Neural progenitor cell (in vitro differentiated cells): ENCODE data around the gene SPHK1. TPM values are rescaled to one million over a fixed set of nuclear protein-coding genes. Genes with fewer than 3 reads are reported as not detected.

Experiments
- DNase-seq: peaks from one replicate; pipeline ENCODE4 v3.0.0-alpha.2; 2016; ENCODE audit warnings: low spot score
- H2AFZ ChIP-seq: fragments of 200-600 bp; sonication (generic); replicated peaks from 2 replicates; pipeline ENCODE4 v1.6.1; 2016; ENCODE audit warnings: antibody characterized with exemption
- H3F3A ChIP-seq: fragments of 200-600 bp; sonication (generic); 2 replicates; pipeline ENCODE4 v1.6.1; 2016; ENCODE audit warnings: antibody characterized with exemption, low read depth
- H3K27ac ChIP-seq: fragments of 200-600 bp; sonication (generic); 2 replicates; pipeline ENCODE4 v1.5.1; 2016; ENCODE audit warnings: mild to moderate bottlenecking
- H3K27me3 ChIP-seq: fragments of 200-600 bp; sonication (generic); 2 replicates; pipeline ENCODE4 v1.6.1; 2016; ENCODE audit warnings: mild to moderate bottlenecking, moderate library complexity
- H3K36me3 ChIP-seq: fragments of 200-600 bp; sonication (generic); 2 replicates; pipeline ENCODE4 v1.5.1; 2016
- H3K4me1 ChIP-seq: fragments of 200-600 bp; sonication (generic); 2 replicates; pipeline ENCODE4 v1.6.1; 2016; ENCODE audit warnings: mixed run types
- H3K4me2 ChIP-seq: fragments of 200-600 bp; sonication (generic); 2 replicates; pipeline ENCODE4 v1.6.1; 2016
- H3K4me3 ChIP-seq: fragments of 200-600 bp; sonication (generic); 2 replicates; pipeline ENCODE4 v1.5.1; 2016
- H3K79me2 ChIP-seq: fragments of 200-600 bp; sonication (generic); 2 replicates; pipeline ENCODE4 v1.6.1; 2016; ENCODE audit warnings: low read depth
- H3K9ac ChIP-seq: fragments of 200-600 bp; sonication (generic); 2 replicates; pipeline ENCODE4 v1.6.1; 2016
- H3K9me3 ChIP-seq: fragments of 200-600 bp; sonication (generic); 2 replicates; pipeline ENCODE4 v1.5.1; 2016; ENCODE audit warnings: low read depth
- H4K20me1 ChIP-seq: fragments of 200-600 bp; sonication (generic); 2 replicates; pipeline ENCODE4 v1.6.1; 2016; ENCODE audit warnings: low read depth
- H3K27ac Mint-ChIP-seq: 3 replicates; pipeline ENCODE4 v1.8.0; 2021; ENCODE audit warnings: mixed read lengths
- H3K27me3 Mint-ChIP-seq: 2 replicates; pipeline ENCODE4 v1.8.0; 2022; ENCODE audit warnings: low read depth, mild to moderate bottlenecking, inconsistent platforms, moderate library complexity, mixed read lengths; ENCODE audit not compliant: insufficient read depth
- H3K36me3 Mint-ChIP-seq: 3 replicates; pipeline ENCODE4 v1.8.0; 2021; ENCODE audit warnings: mixed read lengths
- H3K4me1 Mint-ChIP-seq: 3 replicates; pipeline ENCODE4 v1.8.0; 2021; ENCODE audit warnings: mixed read lengths
- H3K4me3 Mint-ChIP-seq: 3 replicates; pipeline ENCODE4 v1.8.0; 2021; ENCODE audit warnings: mild to moderate bottlenecking, moderate library complexity, mixed read lengths
- H3K9me3 Mint-ChIP-seq: 3 replicates; pipeline ENCODE4 v1.8.0; 2020; ENCODE audit warnings: mixed read lengths
- CTCF ChIP-seq: fragments of 200-600 bp; sonication (generic); IDR thresholded peaks from 2 replicates; pipeline ENCODE4 v1.5.1; 2017; ENCODE audit warnings: antibody characterized with exemption, mild to moderate bottlenecking
- EZH2 ChIP-seq: fragments of 200-600 bp; sonication (generic); IDR thresholded peaks from 2 replicates; pipeline ENCODE4 v1.6.1; 2017; ENCODE audit warnings: antibody characterized with exemption, mild to moderate bottlenecking, moderate library complexity
- EZH2phosphoT487 ChIP-seq: fragments of 200-600 bp; sonication (generic); IDR thresholded peaks from 2 replicates; pipeline ENCODE4 v1.6.1; 2017; ENCODE audit warnings: antibody characterized with exemption
- total RNA-seq: library from RNA; depleted of rRNA; stranded (reverse); fragments of >200 nt; gene quantifications from 2 replicates; pipeline ENCODE4 v1.2.3, GENCODE V29; 2015; ENCODE audit warnings: low replicate concordance

SPHK1 gene
- total RNA-seq, 1 donor from 2014 or later, result 1.3 TPM

DNA sequence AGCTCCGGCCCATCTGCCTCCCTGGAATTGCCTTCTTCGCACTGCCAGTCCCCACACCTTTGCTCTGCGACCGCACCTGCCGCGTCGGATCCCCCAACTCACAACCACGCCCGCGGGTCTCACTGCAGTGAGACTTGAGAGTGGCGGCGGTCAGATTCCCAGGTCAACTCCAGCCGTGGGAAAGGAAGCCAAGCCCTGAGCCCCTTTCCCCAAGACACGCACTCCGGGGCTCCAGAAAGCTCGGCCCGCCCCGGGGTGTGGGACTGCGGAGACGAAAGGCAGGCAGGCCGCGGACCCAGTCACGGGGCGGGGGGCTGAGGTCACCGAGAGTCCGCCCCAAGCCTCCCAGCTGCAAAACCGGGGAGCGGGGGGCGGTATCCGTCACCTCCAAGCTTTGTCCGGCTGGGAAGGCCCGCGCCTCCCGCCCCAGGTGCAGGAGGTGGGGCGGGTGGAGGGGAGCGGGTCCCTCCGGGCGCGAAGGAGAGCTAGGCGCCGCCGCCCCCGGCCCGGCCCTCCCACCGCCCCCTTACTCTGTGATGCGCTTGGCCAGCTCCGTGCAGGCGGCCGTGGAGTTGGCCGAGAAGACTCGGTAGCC, 31.3 kb upstream of the SPHK1 start:
- Histone ChIP-seq H3K9ac (peak overlapping the region; percentile 47), H3K4me1 (peaks cover 3% of the 10 kb centered on the region), H3K79me2 (peaks cover 35% of the 10 kb centered on the region), H3F3A (peaks cover 9% of the 10 kb centered on the region), H3K9me3 (no peaks in the 10 kb centered on the region), H3K4me3 (peak overlapping the region; percentile 75), H4K20me1 (no peaks in the 10 kb centered on the region), H2AFZ (peak overlapping the region; percentile 83), H3K27me3 (peaks cover 5% of the 10 kb centered on the region), H3K4me2 (peak overlapping the region; percentile 96), H3K36me3 (no peaks in the 10 kb centered on the region), H3K27ac (no peak overlapping the region)
- TF ChIP-seq EZH2, result no peak
- TF ChIP-seq EZH2phosphoT487, result peak; percentile 15
- Mint-ChIP-seq H3K9me3 (no peaks in the 10 kb centered on the region), H3K27me3 (peaks cover 5% of the 10 kb centered on the region), H3K4me3 (peak overlapping the region; percentile 98), H3K36me3 (peaks cover 7% of the 10 kb centered on the region), H3K27ac (peak overlapping the region; percentile 93), H3K4me1 (peaks cover 30% of the 10 kb centered on the region)
- peak; percentile 63 for DNase-seq

DNA sequence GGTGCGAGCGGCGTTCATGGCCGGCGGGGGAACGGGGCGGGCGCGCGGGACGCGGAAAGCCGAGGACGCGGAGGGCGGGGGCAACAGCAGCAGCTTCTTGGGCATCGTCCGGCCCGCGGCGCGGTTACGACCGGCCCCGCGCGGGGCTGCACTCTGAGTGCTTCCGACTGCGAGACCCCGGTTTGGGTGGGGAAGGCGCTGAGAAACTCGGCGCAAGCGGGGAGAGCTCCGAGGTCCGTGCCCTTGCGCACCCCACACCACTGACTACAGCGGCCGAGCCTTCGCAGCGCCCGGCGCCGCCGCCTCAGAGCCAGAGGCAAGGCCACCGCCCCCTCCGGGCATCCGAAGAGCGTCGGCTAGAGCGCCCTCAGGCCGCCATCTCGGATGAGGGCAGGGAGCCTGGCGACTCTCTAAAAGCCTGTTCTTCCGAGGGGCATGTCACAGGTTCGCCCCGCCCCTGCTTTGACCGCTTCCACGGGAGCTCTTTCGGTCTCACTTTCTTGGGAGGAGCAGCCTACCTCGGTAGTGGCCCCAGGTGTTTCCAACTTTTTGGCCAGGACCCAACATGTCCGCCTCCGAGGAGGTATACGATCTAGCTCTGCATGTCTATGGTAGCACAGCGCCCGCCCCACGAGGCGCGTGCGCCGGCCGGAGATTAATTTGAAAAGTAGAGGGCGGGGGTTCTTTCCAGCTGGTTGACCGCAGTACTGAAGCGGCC, 30.7 kb upstream of the SPHK1 start, which contains the start of gene PRPSAP1:
TSS of gene PRPSAP1 (minus strand) at position 318 of the 718 bp plus-strand sequence. CDS start at position 105, 213 bp downstream.
- no peak for TF ChIP-seq EZH2
- TF ChIP-seq EZH2phosphoT487, result no peak
- TF ChIP-seq CTCF, result no peak
- peaks cover 7% of the 10 kb centered on the region for H3K36me3 Mint-ChIP-seq
- H3F3A ChIP-seq, result peaks cover 9% of the 10 kb centered on the region
- H4K20me1 ChIP-seq, result no peaks in the 10 kb centered on the region
- peaks cover 5% of the 10 kb centered on the region for H3K27me3 ChIP-seq
- H3K27me3 Mint-ChIP-seq, result peaks cover 5% of the 10 kb centered on the region
- DNase-seq, result peak; percentile 96
- H3K36me3 ChIP-seq, result no peaks in the 10 kb centered on the region
- H3K4me1 Mint-ChIP-seq, result peaks cover 30% of the 10 kb centered on the region
- H3K4me3 ChIP-seq, result peak within 1 kb of the TSS; percentile 75
- H3K4me3 Mint-ChIP-seq, result peak within 1 kb of the TSS; percentile 98
- peak within 1 kb of the TSS; percentile 100 for H3K27ac Mint-ChIP-seq
- peak within 1 kb of the TSS; percentile 74 for H3K9ac ChIP-seq
- peaks cover 3% of the 10 kb centered on the region for H3K4me1 ChIP-seq
- H3K4me2 ChIP-seq, result peak within 1 kb of the TSS; percentile 96
- peak within 1 kb of the TSS; percentile 88 for H2AFZ ChIP-seq
- H3K79me2 ChIP-seq, result peaks cover 35% of the 10 kb centered on the region
- H3K27ac ChIP-seq, result peak within 1 kb of the TSS; percentile 92
- H3K9me3 Mint-ChIP-seq, result no peaks in the 10 kb centered on the region
- no peaks in the 10 kb centered on the region for H3K9me3 ChIP-seq

DNA sequence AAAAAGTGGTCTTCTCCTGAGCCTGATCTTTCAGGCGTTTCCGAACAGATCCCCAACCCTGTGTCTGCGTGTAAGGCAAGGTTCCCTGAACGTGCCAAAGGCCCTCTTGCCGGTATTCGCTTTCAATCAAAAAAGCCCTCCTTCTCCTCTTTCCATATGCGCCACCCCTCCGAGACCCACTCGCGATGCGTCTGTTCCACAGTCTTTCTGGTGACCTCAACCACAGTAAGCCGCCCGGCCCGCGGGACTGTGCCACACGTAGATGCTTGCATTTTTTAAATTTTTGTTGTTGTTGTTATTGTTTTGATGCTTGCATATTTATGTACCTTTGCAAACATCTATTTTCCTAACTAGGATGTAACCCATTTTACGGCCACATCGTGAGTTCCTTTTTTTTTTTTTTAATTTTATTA, 30.1 kb upstream of the SPHK1 start:
- Mint-ChIP-seq H3K36me3 (peaks cover 7% of the 10 kb centered on the region), H3K4me3 (peak overlapping the region; percentile 96), H3K27ac (peak overlapping the region; percentile 100), H3K9me3 (no peaks in the 10 kb centered on the region), H3K4me1 (peaks cover 30% of the 10 kb centered on the region), H3K27me3 (peaks cover 6% of the 10 kb centered on the region)
- no peak for DNase-seq
- H3K9ac ChIP-seq, result no peak overlapping the region
- H2AFZ ChIP-seq, result peak overlapping the region; percentile 88
- TF ChIP-seq EZH2, result no peak
- TF ChIP-seq EZH2phosphoT487, result no peak
- no peak for TF ChIP-seq CTCF
- H3K36me3 ChIP-seq, result no peaks in the 10 kb centered on the region
- peak overlapping the region; percentile 75 for H3K4me3 ChIP-seq
- H4K20me1 ChIP-seq, result no peaks in the 10 kb centered on the region
- peaks cover 9% of the 10 kb centered on the region for H3F3A ChIP-seq
- H3K4me2 ChIP-seq, result peak overlapping the region; percentile 96
- H3K27ac ChIP-seq, result no peak overlapping the region
- H3K79me2 ChIP-seq, result peaks cover 35% of the 10 kb centered on the region
- H3K27me3 ChIP-seq, result peaks cover 5% of the 10 kb centered on the region
- H3K9me3 ChIP-seq, result no peaks in the 10 kb centered on the region
- peaks cover 3% of the 10 kb centered on the region for H3K4me1 ChIP-seq
